K562 (cell line): ENCODE data around the gene MEIS2. TPM values are rescaled to one million over a fixed set of nuclear protein-coding genes. Genes with fewer than 3 reads are reported as not detected.

Source experiments
- ATAC-seq: fragments of 200-7000 bp; cut with Tn5 transposase; 3 replicates; pipeline ENCODE4 v1.9.1; 2020; ENCODE audit warnings: moderate library complexity
- BruUV-seq: library from RNA; stranded (reverse); fragments of 400-500 nt; replicated peaks from 2 replicates; lab custom pipeline; 2021; lab: Mats Ljungman, UMichigan
- CTCF ChIA-PET: fragments of 300-600 bp; formaldehyde crosslinking; extraction: SDS; loops from one replicate; lab custom pipeline; 2021; ENCODE audit warnings: low intra/inter-chr PET ratio; lab: Yijun Ruan, JAX
- POLR2A ChIA-PET: fragments of 300-600, 350-650 bp; sonication (Branson Sonifier 250); formaldehyde crosslinking; extraction: SDS; loops from one replicate; lab custom pipeline; 2021; ENCODE audit warnings: antibody characterized with exemption, inconsistent platforms; lab: Yijun Ruan, JAX
- DNase-seq, 4 experiments: peaks; one replicate each; pipeline versions ENCODE4 v3.0.0 to v3.0.0-alpha.2; 2011 to 2018; ENCODE audit warnings: low spot score in 3 of 4, mixed read lengths in 3 of 4; ENCODE audit errors: extremely low read depth in 1 of 4
- FAIRE-seq: peaks from 2 replicates; lab custom pipeline; 2011; peaks lifted over from hg19 to GRCh38; lab: Jason Lieb, UNC
- H2AFZ ChIP-seq: 2 replicates; pipeline ENCODE4 v1.6.0; 2011; ENCODE audit warnings: low read depth, low read length, control low read depth, inconsistent platforms
- H3K27ac ChIP-seq: fragments of 200-600 bp; 3 replicates; pipeline ENCODE4 v1.8.0; 2011; ENCODE audit warnings: low read depth, mild to moderate bottlenecking, control low read depth, inconsistent platforms, low read length, moderate library complexity, mixed read lengths; ENCODE audit errors: extremely low read depth
- H3K27me3 ChIP-seq, 2 experiments: fragments of 300-600 bp in 1 of 2; 2 replicates in 1 of 2; 3 replicates in 1 of 2; pipeline versions ENCODE4 v1.6.0 to v1.8.0; 2011; ENCODE audit warnings: inconsistent platforms in 2 of 2, low read length in 2 of 2, mild to moderate bottlenecking in 1 of 2, mixed read lengths in 1 of 2, moderate library complexity in 1 of 2; ENCODE audit not compliant: control insufficient read depth in 2 of 2, insufficient read depth in 2 of 2
- H3K36me3 ChIP-seq: fragments of 300-600 bp; 3 replicates; pipeline ENCODE4 v1.8.0; 2011; ENCODE audit warnings: mild to moderate bottlenecking, low read length, inconsistent platforms; ENCODE audit not compliant: control insufficient read depth, insufficient read depth
- H3K4me1 ChIP-seq, 2 experiments: fragments of 200-600 bp in 1 of 2; replicated peaks in 1 of 2; 2 replicates in 1 of 2; 3 replicates in 1 of 2; pipeline versions ENCODE4 v1.5.1 to v1.8.0; 2011; ENCODE audit warnings: inconsistent platforms in 2 of 2, low read length in 2 of 2, mild to moderate bottlenecking in 1 of 2, mixed read lengths in 1 of 2, moderate library complexity in 1 of 2; ENCODE audit not compliant: control insufficient read depth in 2 of 2, insufficient read depth in 2 of 2
- H3K4me2 ChIP-seq: 2 replicates; pipeline ENCODE4 v1.6.1; 2011; ENCODE audit warnings: low read length, control low read depth, inconsistent platforms, mixed read lengths; ENCODE audit not compliant: insufficient read depth
- H3K4me3 ChIP-seq: fragments of 200-600 bp; sonication (generic), shearing (Covaris generic); 2 replicates; pipeline ENCODE4 v1.5.1; 2016; ENCODE audit warnings: control low read depth, inconsistent platforms
- H3K79me2 ChIP-seq: fragments of 200-600 bp; 3 replicates; pipeline ENCODE4 v1.8.0; 2011; ENCODE audit warnings: low read length, inconsistent platforms; ENCODE audit not compliant: control insufficient read depth, insufficient read depth
- H3K9ac ChIP-seq, 2 experiments: 2 replicates each; pipeline versions ENCODE4 v1.6.0 to v1.6.1; 2011; ENCODE audit warnings: low read depth in 2 of 2, low read length in 2 of 2, control low read depth in 1 of 2, inconsistent platforms in 1 of 2, mild to moderate bottlenecking in 1 of 2, mixed read lengths in 1 of 2; ENCODE audit not compliant: insufficient read depth in 1 of 2
- H3K9me1 ChIP-seq: one replicate; pipeline ENCODE4 v1.6.0; 2011; ENCODE audit warnings: inconsistent platforms, mild to moderate bottlenecking, low read length, moderate library complexity; ENCODE audit not compliant: control insufficient read depth, insufficient read depth
- H3K9me3 ChIP-seq: replicated peaks from 2 replicates; pipeline ENCODE4 v1.5.1; 2011; ENCODE audit warnings: low read depth, low read length, inconsistent platforms; ENCODE audit not compliant: control insufficient read depth, insufficient read depth
- H4K20me1 ChIP-seq: replicated peaks from 2 replicates; pipeline ENCODE4 v1.6.1; 2011; ENCODE audit warnings: low read length, inconsistent platforms, mixed read lengths; ENCODE audit not compliant: control insufficient read depth, insufficient read depth
- CBX3 ChIP-seq, 2 experiments: IDR thresholded peaks; 1 replicate in 1 of 2; 2 replicates in 1 of 2; pipeline ENCODE4 v1.6.1; 2012; ENCODE audit warnings: inconsistent platforms in 2 of 2, low read length in 2 of 2, borderline replicate concordance in 1 of 2, control low read depth in 1 of 2
- KAT7 ChIP-seq: sonication (generic); formaldehyde crosslinking; IDR thresholded peaks from 2 replicates; pipeline ENCODE4 v1.8.0; 2022; ENCODE audit warnings: missing genetic modification reagents, mild to moderate bottlenecking, borderline replicate concordance
- L3MBTL2 ChIP-seq: fragments of 450-650 bp; IDR thresholded peaks from 2 replicates; pipeline ENCODE4 v1.6.1; 2016; ENCODE audit warnings: mild to moderate bottlenecking, moderate library complexity
- PHTF2 ChIP-seq: fragments of 250-450 bp; sonication (Bioruptor Pico); IDR thresholded peaks from 2 replicates; pipeline ENCODE4 v1.5.0; 2021; ENCODE audit warnings: mild to moderate bottlenecking
- SREBF2 ChIP-seq: sonication (generic); formaldehyde crosslinking; IDR thresholded peaks from 2 replicates; pipeline ENCODE4 v1.4.0; 2020; ENCODE audit warnings: mild to moderate bottlenecking, missing genetic modification reagents
- SRSF9 ChIP-seq: fragments of 200-400 bp; formaldehyde crosslinking; IDR thresholded peaks from 2 replicates; pipeline ENCODE4 v1.6.1; 2017; ENCODE audit warnings: low read depth, low read length, borderline replicate concordance
- ZBTB7A ChIP-seq: IDR thresholded peaks from 2 replicates; pipeline ENCODE4 v1.6.1; 2011; ENCODE audit warnings: low read depth, mild to moderate bottlenecking, low read length, moderate library complexity, borderline replicate concordance; ENCODE audit not compliant: control insufficient read depth
- ZNF253 ChIP-seq: fragments of 250-450 bp; sonication (Bioruptor Pico); conservative IDR thresholded peaks from 2 replicates; pipeline ENCODE4 v1.6.1; 2021; ENCODE audit warnings: mild to moderate bottlenecking
- ZNF707 ChIP-seq: fragments of 250-450 bp; sonication (Bioruptor Pico); conservative IDR thresholded peaks from 2 replicates; pipeline ENCODE4 v1.8.0; 2022; ENCODE audit warnings: inconsistent platforms, mild to moderate bottlenecking, moderate library complexity
- ZNF778 ChIP-seq: fragments of 450-650 bp; formaldehyde crosslinking; IDR thresholded peaks from 2 replicates; pipeline ENCODE4 v1.4.0; 2020; ENCODE audit warnings: mild to moderate bottlenecking, moderate library complexity
- ZNF785 ChIP-seq: fragments of 250-450 bp; sonication (Bioruptor Pico); IDR thresholded peaks from 2 replicates; pipeline ENCODE4 v1.4.0; 2020; ENCODE audit warnings: mild to moderate bottlenecking
- WGBS: fragments of 100-300 bp; shearing (Covaris generic); methylation state at CpG from one replicate; pipeline ENCODE4 v1.1.6; 2016; ENCODE audit warnings: low coverage, mixed read lengths; ENCODE audit not compliant: insufficient coverage; ENCODE audit errors: missing lambda C conversion rate; 5-methylcytosine and 5-hydroxymethylcytosine counted together
- in situ Hi-C: fragments of 300-500 bp; cut with MboI; formaldehyde crosslinking; loops from 4 replicates; pipeline ENCODE4 v1.15.0; 2018; ENCODE audit warnings: inconsistent platforms, mixed read lengths
- intact Hi-C: fragments of 100-400 bp; cut with micrococcal nuclease; formaldehyde crosslinking; loops from 2 replicates; pipeline ENCODE4 v1.14.2; 2022
- polyA plus RNA-seq, 8 experiments: library from polyadenylated mRNA; depleted of rRNA in 4 of 8; stranded (reverse) in 5 of 8; unstranded in 3 of 8; fragments of >200 nt; fragmentation: Nextera tagmentation in 2 of 8; fragmentation: Illumina TruSeq in 1 of 8; extraction: Ambion mirVana in 2 of 8; extraction: Trizol in 1 of 8; gene quantifications; 2 replicates each; pipeline versions ENCODE4 v1.2.1 to v1.2.3, GENCODE V29; 2011 to 2014; ENCODE audit warnings: inconsistent platforms in 1 of 8, missing spikeins in 1 of 8
- total RNA-seq, 7 experiments: library from RNA; depleted of rRNA in 6 of 7; stranded (reverse); fragments of >200 nt in 6 of 7; fragmentation: Illumina TruSeq in 2 of 7; extraction: Trizol in 2 of 7; gene quantifications; 2 replicates each; pipeline versions ENCODE4 v1.2.1 to v1.2.3, GENCODE V29; 2011 to 2021; ENCODE audit warnings: low replicate concordance in 1 of 7
- TF ChIP-seq, protein P1 (sequence below): sonication (generic); formaldehyde crosslinking; IDR thresholded peaks from 2 replicates; pipeline ENCODE4 v1.5.0; 2020; ENCODE audit warnings: missing genetic modification reagents
- TF ChIP-seq, protein P2 (sequence below): sonication (generic); formaldehyde crosslinking; IDR thresholded peaks from 2 replicates; pipeline ENCODE4 v1.8.0; 2022; ENCODE audit warnings: mild to moderate bottlenecking, missing genetic modification reagents

MEIS2 gene
- total and polyA plus RNA-seq, 9 of the 15 experiments (the other 6 are each of a cell fraction or from before 2014, with no cell fraction given), result 7.5 to 64.2 (median 22.3) TPM

DNA sequence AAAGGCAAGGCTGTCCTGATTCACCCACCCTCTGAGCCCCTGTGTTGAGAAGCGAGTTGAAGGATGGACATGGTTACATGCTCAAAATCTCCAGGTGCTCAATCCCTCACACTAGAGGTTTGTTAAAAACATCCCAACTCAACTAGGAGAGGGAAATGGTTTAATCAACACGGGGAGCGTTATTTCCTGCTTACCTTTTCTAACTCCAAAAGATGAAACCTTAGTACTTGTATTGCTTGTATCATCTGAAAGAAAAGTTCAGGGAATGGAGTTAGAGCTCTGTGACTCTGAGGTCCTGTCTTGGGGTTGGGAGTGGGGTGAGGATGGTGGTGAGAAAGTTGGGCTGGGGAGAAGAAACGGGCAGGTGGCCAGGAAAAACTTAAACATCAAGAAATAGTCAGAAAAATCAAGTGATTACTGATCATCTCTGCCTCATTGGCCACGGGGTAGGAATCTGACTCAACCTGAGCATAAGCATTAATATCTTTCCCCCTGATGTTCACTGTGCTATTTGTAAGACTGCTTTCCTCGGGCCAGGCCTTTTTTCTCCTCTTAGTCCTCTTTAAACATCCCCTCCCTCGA, 5.9 kb downstream of the MEIS2 start:
- H3K27ac ChIP-seq, result no peak overlapping the region
- no peaks in the 10 kb centered on the region for H3K27me3 ChIP-seq
- no peak overlapping the region for H2AFZ ChIP-seq
- ATAC-seq (no peak), FAIRE-seq (no peak), DNase-seq (no peak)
- no TSS peak for BruUV-seq
- in situ Hi-C loops (no loop called here), intact Hi-C loops (no loop called here)
- peaks cover 9 to 28% of the 10 kb centered on the region in 2 experiments; a peak in 4 of 5 replicates for H3K4me1 ChIP-seq
- no peak for TF ChIP-seq ZNF778 (CRISPR knock-in tag)
- TF ChIP-seq CBX3 (IDR thresholded peaks at IDR 0.05; ENCODE audit: borderline replicate concordance in 1 of 2, low read length in 2 of 2), result no peak
- TF ChIP-seq ZNF253 (CRISPR knock-in tag), result no peak
- no peak for TF ChIP-seq L3MBTL2
- TF ChIP-seq SREBF2 (CRISPR knock-in tag), result no peak
- TF ChIP-seq PHTF2 (CRISPR knock-in tag), result no peak
- TF ChIP-seq SRSF9, result no peak
- no peak for TF ChIP-seq ZBTB7A
- no peak for TF ChIP-seq ZNF785 (CRISPR knock-in tag)
- TF ChIP-seq, protein P1, sequence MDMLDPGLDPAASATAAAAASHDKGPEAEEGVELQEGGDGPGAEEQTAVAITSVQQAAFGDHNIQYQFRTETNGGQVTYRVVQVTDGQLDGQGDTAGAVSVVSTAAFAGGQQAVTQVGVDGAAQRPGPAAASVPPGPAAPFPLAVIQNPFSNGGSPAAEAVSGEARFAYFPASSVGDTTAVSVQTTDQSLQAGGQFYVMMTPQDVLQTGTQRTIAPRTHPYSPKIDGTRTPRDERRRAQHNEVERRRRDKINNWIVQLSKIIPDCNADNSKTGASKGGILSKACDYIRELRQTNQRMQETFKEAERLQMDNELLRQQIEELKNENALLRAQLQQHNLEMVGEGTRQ (CRISPR knock-in tag), result no peak
- TF ChIP-seq ZNF707 (CRISPR knock-in tag), result no peak
- TF ChIP-seq, protein P2, sequence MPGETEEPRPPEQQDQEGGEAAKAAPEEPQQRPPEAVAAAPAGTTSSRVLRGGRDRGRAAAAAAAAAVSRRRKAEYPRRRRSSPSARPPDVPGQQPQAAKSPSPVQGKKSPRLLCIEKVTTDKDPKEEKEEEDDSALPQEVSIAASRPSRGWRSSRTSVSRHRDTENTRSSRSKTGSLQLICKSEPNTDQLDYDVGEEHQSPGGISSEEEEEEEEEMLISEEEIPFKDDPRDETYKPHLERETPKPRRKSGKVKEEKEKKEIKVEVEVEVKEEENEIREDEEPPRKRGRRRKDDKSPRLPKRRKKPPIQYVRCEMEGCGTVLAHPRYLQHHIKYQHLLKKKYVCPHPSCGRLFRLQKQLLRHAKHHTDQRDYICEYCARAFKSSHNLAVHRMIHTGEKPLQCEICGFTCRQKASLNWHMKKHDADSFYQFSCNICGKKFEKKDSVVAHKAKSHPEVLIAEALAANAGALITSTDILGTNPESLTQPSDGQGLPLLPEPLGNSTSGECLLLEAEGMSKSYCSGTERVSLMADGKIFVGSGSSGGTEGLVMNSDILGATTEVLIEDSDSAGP (CRISPR knock-in tag), result no peak
- TF ChIP-seq KAT7 (CRISPR knock-in tag), result no peak
- H3K9ac ChIP-seq, result no peak overlapping the region
- H3K36me3 ChIP-seq, result peaks cover 72% of the 10 kb centered on the region
- no peak overlapping the region for H3K4me3 ChIP-seq
- WGBS, result 87% methylated on average over 4 of the region's 7 CpGs
- ChIA-PET CTCF (no interaction called here), POLR2A (interaction anchor here (0.6 to 0.7 kb wide), 2 partner anchors 9 to 20 kb away, joined by 3 to 4 read pairs; no protein-coding TSS in a partner anchor)
- H4K20me1 ChIP-seq, result no peaks in the 10 kb centered on the region
- H3K4me2 ChIP-seq, result no peak overlapping the region
- peaks cover 73% of the 10 kb centered on the region for H3K79me2 ChIP-seq
- H3K9me3 ChIP-seq, result no peaks in the 10 kb centered on the region
- no peaks in the 10 kb centered on the region for H3K9me1 ChIP-seq
